H1 (cell line): ENCODE data around the gene STX8. TPM values are rescaled to one million over a fixed set of nuclear protein-coding genes. Genes with fewer than 3 reads are reported as not detected.
A peak's percentile ranks its signal among the peaks of the same experiment; 100 is the strongest.

ENCODE experiments used
- CTCF ChIA-PET: fragments of 300-600 bp; sonication (Branson Sonifier 250); formaldehyde crosslinking; loops from one replicate; lab custom pipeline; 2021; ENCODE audit not compliant: partially characterized antibody; lab: Charles Lee
- POLR2A ChIA-PET: fragments of 300-600 bp; sonication (Branson Sonifier 250); formaldehyde crosslinking; loops from one replicate; lab custom pipeline; 2021; ENCODE audit warnings: inconsistent platforms; ENCODE audit not compliant: partially characterized antibody; lab: Charles Lee
- DNase-seq, 2 experiments: peaks; one replicate each; pipeline versions ENCODE4 v3.0.0 to v3.0.0-alpha.2; 2010 to 2022; ENCODE audit warnings: low spot score in 2 of 2, low read depth in 1 of 2, mixed read lengths in 1 of 2
- FAIRE-seq: peaks from 2 replicates; lab custom pipeline; 2011; peaks lifted over from hg19 to GRCh38; lab: Jason Lieb, UNC
- H2AFZ ChIP-seq: 2 replicates; pipeline ENCODE4 v1.8.1; 2012; ENCODE audit warnings: low read length, inconsistent platforms
- H2AK5ac ChIP-seq: 2 replicates; pipeline ENCODE4 v1.6.1; 2013; ENCODE audit warnings: low read depth, low read length
- H2BK120ac ChIP-seq: replicated peaks from 2 replicates; pipeline ENCODE3; 2013; ENCODE audit warnings: low read depth, low read length, inconsistent platforms
- H2BK12ac ChIP-seq: 2 replicates; pipeline ENCODE4 v1.6.1; 2013; ENCODE audit warnings: low read depth, low read length
- H2BK15ac ChIP-seq: 2 replicates; pipeline ENCODE4 v1.6.1; 2013; ENCODE audit warnings: low read length
- H2BK20ac ChIP-seq: 2 replicates; pipeline ENCODE4 v1.6.1; 2013; ENCODE audit warnings: low read length
- H2BK5ac ChIP-seq: 2 replicates; pipeline ENCODE4 v1.6.1; 2013; ENCODE audit warnings: low read depth, low read length
- H3K14ac ChIP-seq: 2 replicates; pipeline ENCODE4 v1.6.1; 2013; ENCODE audit warnings: inconsistent platforms; ENCODE audit not compliant: insufficient read length
- H3K18ac ChIP-seq: 2 replicates; pipeline ENCODE4 v1.6.1; 2013; ENCODE audit warnings: low read length; ENCODE audit errors: extremely low read depth
- H3K23ac ChIP-seq: 2 replicates; pipeline ENCODE4 v1.6.1; 2013; ENCODE audit warnings: inconsistent platforms; ENCODE audit not compliant: insufficient read length
- H3K23me2 ChIP-seq: 2 replicates; pipeline ENCODE4 v1.6.1; 2013; ENCODE audit warnings: low read depth, low read length
- H3K27ac ChIP-seq: 2 replicates; pipeline ENCODE4 v1.6.1; 2011; ENCODE audit warnings: low read depth, low read length, inconsistent platforms
- H3K27me3 ChIP-seq, 4 experiments: replicated peaks in 1 of 4; 1 replicate in 1 of 4; 2 replicates in 3 of 4; pipeline versions ENCODE4 v1.6.1 to v1.8.1; 2011 to 2013; ENCODE audit warnings: low read length in 3 of 4, mild to moderate bottlenecking in 3 of 4, inconsistent platforms in 2 of 4, mixed read lengths in 2 of 4, moderate library complexity in 1 of 4; ENCODE audit not compliant: control insufficient read depth in 3 of 4, insufficient read depth in 3 of 4; ENCODE audit errors: extremely low read depth in 1 of 4
- H3K36me3 ChIP-seq, 4 experiments: 2 replicates each; pipeline versions ENCODE4 v1.6.1 to v1.8.1; 2011 to 2013; ENCODE audit warnings: mild to moderate bottlenecking in 4 of 4, low read length in 3 of 4, moderate library complexity in 2 of 4, control low read depth in 1 of 4, inconsistent platforms in 1 of 4; ENCODE audit not compliant: insufficient read depth in 4 of 4, control insufficient read depth in 2 of 4
- H3K4ac ChIP-seq: replicated peaks from 2 replicates; pipeline ENCODE3; 2013; ENCODE audit warnings: low read length, low read depth, mixed read lengths, inconsistent platforms; ENCODE audit not compliant: insufficient read length
- H3K4me1 ChIP-seq, 4 experiments: replicated peaks in 1 of 4; 1 replicate in 1 of 4; 2 replicates in 3 of 4; pipeline versions ENCODE4 v1.6.1 to v1.8.1; 2011 to 2013; ENCODE audit warnings: low read length in 3 of 4, inconsistent platforms in 2 of 4, mixed read lengths in 1 of 4; ENCODE audit not compliant: insufficient read depth in 4 of 4, control insufficient read depth in 3 of 4
- H3K4me2 ChIP-seq, 2 experiments: 2 replicates each; pipeline versions ENCODE4 v1.6.1 to v1.8.1; 2011 to 2013; ENCODE audit warnings: low read depth in 2 of 2, low read length in 2 of 2, control low read depth in 1 of 2, inconsistent platforms in 1 of 2, mild to moderate bottlenecking in 1 of 2; ENCODE audit not compliant: insufficient read depth in 1 of 2
- H3K4me3 ChIP-seq, 4 experiments: fragments of 200-600, 300-600 bp in 1 of 4; sonication (generic), shearing (Covaris generic), sonication (Bioruptor Twin) in 1 of 4; 2 replicates each; pipeline versions ENCODE4 v1.5.1 to v1.8.1; 2011 to 2016; ENCODE audit warnings: low read length in 4 of 4, low read depth in 3 of 4, control low read depth in 2 of 4, inconsistent platforms in 2 of 4, mild to moderate bottlenecking in 2 of 4, mixed read lengths in 1 of 4, moderate library complexity in 1 of 4; ENCODE audit not compliant: insufficient read depth in 2 of 4; ENCODE audit errors: extremely low read depth in 1 of 4
- H3K56ac ChIP-seq: replicated peaks from 2 replicates; pipeline ENCODE3; 2013; ENCODE audit warnings: low read depth, mild to moderate bottlenecking, mixed read lengths, low read length, inconsistent platforms; ENCODE audit not compliant: insufficient read length
- H3K79me1 ChIP-seq: 2 replicates; pipeline ENCODE4 v1.6.1; 2013; ENCODE audit warnings: low read depth, low read length, control low read depth
- H3K79me2 ChIP-seq, 2 experiments: 2 replicates each; pipeline versions ENCODE4 v1.6.1 to v1.8.1; 2012 to 2013; ENCODE audit warnings: low read length in 2 of 2, mild to moderate bottlenecking in 2 of 2, inconsistent platforms in 1 of 2; ENCODE audit not compliant: insufficient read depth in 2 of 2, control insufficient read depth in 1 of 2
- H3K9ac ChIP-seq, 4 experiments: replicated peaks in 1 of 4; 1 replicate in 1 of 4; 2 replicates in 3 of 4; pipeline versions ENCODE4 v1.6.1 to v1.8.1; 2011 to 2013; ENCODE audit warnings: low read depth in 3 of 4, low read length in 3 of 4, control low read depth in 2 of 4, mild to moderate bottlenecking in 2 of 4, moderate library complexity in 2 of 4, inconsistent platforms in 1 of 4; ENCODE audit errors: extremely low read depth in 1 of 4
- H3K9me3 ChIP-seq, 2 experiments: 2 replicates each; pipeline versions ENCODE4 v1.6.1 to v1.8.1; 2012 to 2013; ENCODE audit warnings: mild to moderate bottlenecking in 2 of 2, moderate library complexity in 2 of 2, control low read depth in 1 of 2, inconsistent platforms in 1 of 2, low read depth in 1 of 2, low read length in 1 of 2, mixed read lengths in 1 of 2; ENCODE audit not compliant: insufficient read depth in 2 of 2
- H4K20me1 ChIP-seq, 2 experiments: replicated peaks in 1 of 2; 2 replicates each; pipeline versions ENCODE3 to v1.8.1; 2011 to 2013; ENCODE audit warnings: inconsistent platforms in 2 of 2, low read length in 2 of 2, mild to moderate bottlenecking in 1 of 2; ENCODE audit not compliant: insufficient read depth in 2 of 2, control insufficient read depth in 1 of 2
- H4K5ac ChIP-seq: 2 replicates; pipeline ENCODE4 v1.6.1; 2013; ENCODE audit warnings: low read length, low read depth, mixed read lengths, inconsistent platforms; ENCODE audit not compliant: insufficient read length
- H4K8ac ChIP-seq: 2 replicates; pipeline ENCODE4 v1.8.0; 2013; ENCODE audit warnings: mild to moderate bottlenecking, moderate library complexity, low read length, inconsistent platforms; ENCODE audit not compliant: insufficient read depth; ENCODE audit errors: extremely low read depth
- H4K91ac ChIP-seq: replicated peaks from 2 replicates; pipeline ENCODE3; 2013; ENCODE audit warnings: low read length, mixed read lengths, inconsistent platforms; ENCODE audit not compliant: insufficient read length
- ASH2L ChIP-seq: fragments of 200-600, 300-600 bp; sonication (generic); IDR thresholded peaks from one replicate; pipeline ENCODE4 v1.7.1; 2017; ENCODE audit warnings: low read length
- BACH1 ChIP-seq: IDR thresholded peaks from 2 replicates; pipeline ENCODE4 v1.6.1; 2012; ENCODE audit warnings: low read length, improper control_type of control experiment
- BRCA1 ChIP-seq: IDR thresholded peaks from 2 replicates; pipeline ENCODE4 v1.6.1; 2012; ENCODE audit warnings: low read depth, low read length, improper control_type of control experiment
- CBX8 ChIP-seq: fragments of 300-800, 300-1000 bp; sonication (generic); IDR thresholded peaks from 2 replicates; pipeline ENCODE4 v1.7.1; 2016; ENCODE audit warnings: low read depth, low read length, borderline replicate concordance
- CHD1 ChIP-seq: IDR thresholded peaks from 2 replicates; pipeline ENCODE4 v1.6.1; 2012; ENCODE audit warnings: low read depth, low read length, improper control_type of control experiment
- EGR1 ChIP-seq: IDR thresholded peaks from 2 replicates; pipeline ENCODE4 v1.6.1; 2011; ENCODE audit warnings: low read depth, low read length, borderline replicate concordance
- KDM1A ChIP-seq: fragments of 200-600, 300-600 bp; sonication (generic); IDR thresholded peaks from 2 replicates; pipeline ENCODE4 v1.7.1; 2016; ENCODE audit warnings: mild to moderate bottlenecking, low read length, borderline replicate concordance
- POLR2A ChIP-seq, 2 experiments: IDR thresholded peaks; 1 replicate in 1 of 2; 2 replicates in 1 of 2; pipeline ENCODE4 v1.6.1; 2011; ENCODE audit warnings: low read depth in 2 of 2, low read length in 2 of 2, mild to moderate bottlenecking in 2 of 2; ENCODE audit errors: control extremely low read depth in 1 of 2
- POU5F1 ChIP-seq: IDR thresholded peaks from 2 replicates; pipeline ENCODE4 v1.6.1; 2011; ENCODE audit warnings: low read depth, mild to moderate bottlenecking, low read length, moderate library complexity
- RAD21 ChIP-seq, 2 experiments: IDR thresholded peaks in 1 of 2; conservative IDR thresholded peaks in 1 of 2; 2 replicates each; pipeline ENCODE4 v1.6.1; 2011; ENCODE audit warnings: low read depth in 2 of 2, low read length in 2 of 2, improper control_type of control experiment in 1 of 2, inconsistent platforms in 1 of 2, mild to moderate bottlenecking in 1 of 2, moderate library complexity in 1 of 2
- RNF2 ChIP-seq: fragments of 200-900, 300-1000 bp; sonication (generic); IDR thresholded peaks from 2 replicates; pipeline ENCODE4 v1.7.1; 2016; ENCODE audit warnings: borderline replicate concordance, low read depth, mild to moderate bottlenecking, antibody characterized with exemption, low read length; ENCODE audit not compliant: poor library complexity, severe bottlenecking; ENCODE audit errors: missing control alignments
- SP1 ChIP-seq: IDR thresholded peaks from 2 replicates; pipeline ENCODE4 v1.6.1; 2011; ENCODE audit warnings: low read depth, low read length
- SP4 ChIP-seq: IDR thresholded peaks from 2 replicates; pipeline ENCODE4 v1.6.1; 2012; ENCODE audit warnings: low read length, inconsistent platforms
- TAF7 ChIP-seq: optimal IDR thresholded peaks from 2 replicates; pipeline ENCODE3; 2011; ENCODE audit warnings: low read depth, mild to moderate bottlenecking, inconsistent platforms, low read length, moderate library complexity, borderline replicate concordance
- WGBS, 2 experiments: shearing (Covaris generic) in 1 of 2; methylation state at CpG; one replicate each; pipeline versions ENCODE4 v1.1.6 to v1.1.7; 2013 to 2015; ENCODE audit warnings: low lambda C conversion rate in 2 of 2, mixed read lengths in 2 of 2, inconsistent platforms in 1 of 2, low coverage in 1 of 2, missing lambda C conversion rate in 1 of 2; ENCODE audit not compliant: insufficient replicate concordance in 2 of 2, insufficient coverage in 1 of 2, insufficient read length in 1 of 2; ENCODE audit errors: extremely low coverage in 1 of 2, missing lambda C conversion rate in 1 of 2; 5-methylcytosine and 5-hydroxymethylcytosine counted together
- polyA plus RNA-seq, 7 experiments: library from polyadenylated mRNA; depleted of rRNA in 3 of 7; stranded (reverse) in 5 of 7; unstranded in 2 of 7; fragments of >200 nt in 5 of 7; fragments of 200-250 nt in 2 of 7; gene quantifications; 1 replicate in 5 of 7; 2 replicates in 1 of 7; 4 replicates in 1 of 7; pipeline versions ENCODE4 v1.2.1 to v1.2.3, GENCODE V29; 2011 to 2013; ENCODE audit warnings: missing spikeins in 2 of 7, mixed read lengths in 2 of 7
- total RNA-seq: library from RNA; stranded (reverse); fragmentation: NEBNext Ultra II Directional; extraction: Animal tissue kit (Norgen Biotek cat#: 25700); gene quantifications from 2 replicates; pipeline ENCODE4 v1.2.1, GENCODE V29; 2021

Gene STX8
- total and polyA plus RNA-seq, 2 of the 8 experiments (the other 6 are each of a cell fraction or from before 2014, with no cell fraction given) = 22.8 to 42.5 TPM

DNA sequence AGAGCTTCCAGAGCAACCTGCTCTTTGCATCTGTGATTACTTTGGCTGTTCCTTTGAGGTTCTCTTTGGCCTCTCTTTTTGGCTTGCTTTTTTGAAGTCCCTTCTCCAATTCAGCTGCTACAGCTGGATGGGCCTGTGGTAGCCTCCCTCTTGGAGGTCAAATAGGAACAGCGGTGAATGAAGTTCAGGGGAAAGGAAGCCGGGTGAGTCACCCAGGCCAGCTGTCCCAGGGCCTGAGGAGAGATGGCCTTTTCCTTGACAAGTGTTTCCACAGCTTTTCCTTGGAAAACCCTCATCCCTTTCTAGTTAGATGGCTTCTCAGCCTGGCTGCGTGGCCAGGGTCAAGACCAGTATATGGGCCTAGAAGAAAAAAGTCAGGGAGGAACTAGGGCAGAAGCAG is 103.1 kb downstream of the STX8 start:
- no peak overlapping the region for H2AFZ ChIP-seq
- H3K23me2 ChIP-seq = no peaks in the 10 kb centered on the region
- peaks cover 0 to 4% (median 1%) of the 10 kb centered on the region in 4 experiments; a peak in 2 of 7 replicates for H3K4me1 ChIP-seq
- no peak overlapping the region for H4K91ac ChIP-seq
- no peaks in the 10 kb centered on the region for H3K9me3 ChIP-seq
- no peak overlapping the region for H2BK5ac ChIP-seq
- H2BK12ac ChIP-seq = 0 out of 2 replicates have a peak overlapping the region, but pooled peaks have one; percentile 27
- no peak for DNase-seq
- H3K79me2 ChIP-seq = no peaks in the 10 kb centered on the region
- no peaks in the 10 kb centered on the region for H4K20me1 ChIP-seq
- no peak overlapping the region for H3K23ac ChIP-seq
- no peaks in the 10 kb centered on the region for H3K27me3 ChIP-seq
- no peak overlapping the region for H4K5ac ChIP-seq
- no peak overlapping the region for H3K14ac ChIP-seq
- H3K56ac ChIP-seq = no peak overlapping the region
- no peak overlapping the region for H3K27ac ChIP-seq
- no peaks in the 10 kb centered on the region for H3K79me1 ChIP-seq
- 100% methylated on average over 3 of the region's 3 CpGs; no CpG with 5 or more reads in 1 of the 2 experiments for WGBS, 2 experiments
- H2AK5ac ChIP-seq = no peak overlapping the region
- no peak overlapping the region for H4K8ac ChIP-seq
- no peak overlapping the region for H3K4me3 ChIP-seq
- CTCF ChIA-PET = interaction anchor here (0.6 kb wide), 1 partner anchor 70 kb away, joined by 3 read pairs; no protein-coding TSS in a partner anchor
- H2BK15ac ChIP-seq = no peak overlapping the region
- H2BK20ac ChIP-seq = no peak overlapping the region
- no peaks in the 10 kb centered on the region for H3K36me3 ChIP-seq
- H3K4me2 ChIP-seq = no peak overlapping the region
- H3K4ac ChIP-seq = no peak overlapping the region
- H2BK120ac ChIP-seq = no peak overlapping the region
- POLR2A ChIA-PET = no interaction called here
- no peak overlapping the region for H3K18ac ChIP-seq
- no peak for FAIRE-seq
- no peak overlapping the region for H3K9ac ChIP-seq
- TF ChIP-seq SP1 (no peak), BRCA1 (no peak), POU5F1 (no peak), TAF7 (no peak), RAD21 (IDR thresholded peaks at IDR 0.05 in 1 of 2, conservative IDR thresholded peaks at IDR 0.05 in 1 of 2; ENCODE audit: low read depth in 2 of 2, low read length in 2 of 2) (no peak), SP4 (no peak), BACH1 (no peak), CBX8 (no peak), POLR2A (IDR thresholded peaks at IDR 0.05; ENCODE audit: control extremely low read depth in 1 of 2, low read depth in 2 of 2, low read length in 2 of 2) (no peak), EGR1 (no peak), CHD1 (no peak), ASH2L (no peak), RNF2 (no peak), KDM1A (no peak)
